GM18858 (cell line): ENCODE data around the gene ZNF222.

Experiments
- ATAC-seq: cut with Tn5 transposase; IDR thresholded peaks from one replicate; pipeline ENCODE4 v1.9.1; 2021; ENCODE audit not compliant: unreplicated experiment

ZNF222 gene

GRCh38 chr19:44025217-44025936, at the start of gene ZNF222:
TSS of gene ZNF222 (plus strand) at chr19:44025379. CDS start at chr19:44025437, 58 bp downstream.
- ATAC-seq, result peak; percentile 82

- no peak for ATAC-seq
Measured at GRCh38 chr19:43976732-43977131, 48.4 kb upstream of the ZNF222 start.

- no peak for ATAC-seq
Measured at GRCh38 chr19:43983544-43983911, 41.7 kb upstream of the ZNF222 start.

- no peak for ATAC-seq
Measured at GRCh38 chr19:43983912-43984686, 41.1 kb upstream of the ZNF222 start, which contains the start of gene ZNF155. TSS of gene ZNF155 (plus strand) at chr19:43984188. CDS start at chr19:43988544, 4,356 bp downstream.

- no peak for ATAC-seq
Measured at GRCh38 chr19:43984687-43985000, 40.5 kb upstream of the ZNF222 start.

- ATAC-seq, result no peak
Measured at GRCh38 chr19:43997631-43998290, 27.4 kb upstream of the ZNF222 start.

- no peak for ATAC-seq
Measured at GRCh38 chr19:44002212-44002565, 23.0 kb upstream of the ZNF222 start.

GRCh38 chr19:44002566-44003460, 22.4 kb upstream of the ZNF222 start, which contains the start of gene ZNF230:
TSS of gene ZNF230 (plus strand) at chr19:44002957. CDS start at chr19:44007079, 4,122 bp downstream.
- peak; percentile 75 for ATAC-seq

- ATAC-seq, result peak; percentile 28
Measured at GRCh38 chr19:44003461-44004009, 21.6 kb upstream of the ZNF222 start.

GRCh38 chr19:44005973-44006372, 19.2 kb upstream of the ZNF222 start:
- no peak for ATAC-seq

- ATAC-seq, result no peak
Measured at GRCh38 chr19:44007473-44007872, 17.7 kb upstream of the ZNF222 start.

GRCh38 chr19:44010468-44010867, 14.7 kb upstream of the ZNF222 start:
- ATAC-seq, result no peak

GRCh38 chr19:44019498-44019897, 5.7 kb upstream of the ZNF222 start:
- ATAC-seq, result no peak

- no peak for ATAC-seq
Measured at GRCh38 chr19:44021221-44021620, 4.0 kb upstream of the ZNF222 start.

- no peak for ATAC-seq
Measured at GRCh38 chr19:44024900-44025216, 321 bp upstream of the ZNF222 start.

GRCh38 chr19:44026622-44027021, 1.4 kb downstream of the ZNF222 start:
- ATAC-seq, result no peak

- ATAC-seq, result no peak
Measured at GRCh38 chr19:44032001-44032610, 6.9 kb downstream of the ZNF222 start.

- no peak for ATAC-seq
Measured at GRCh38 chr19:44042147-44042546, 17.0 kb downstream of the ZNF222 start.

GRCh38 chr19:44050740-44051649, 25.8 kb downstream of the ZNF222 start:
- no peak for ATAC-seq
